Activated T-cell treated with anti-CD3 and anti-CD28 coated beads, Interleukin-2, amount 50 U/mL, for 4 hours (primary cell): Measurements from ENCODE around the gene ZBTB7A. TPM values are rescaled to one million over a fixed set of nuclear protein-coding genes. Genes with fewer than 3 reads are reported as not detected.

Experiments used
- ATAC-seq, 2 donors: fragments of 200-7000 bp; cut with Tn5 transposase; one replicate each; pipeline ENCODE4 v1.10.0; 2021
- DNase-seq: peaks from one replicate; pipeline ENCODE4 v3.0.0-alpha.2; 2020
- H3K27me3 Mint-ChIP-seq: one replicate; pipeline ENCODE4 v1.8.0; 2021; ENCODE audit warnings: low read depth, mixed read lengths
- H3K36me3 Mint-ChIP-seq: one replicate; pipeline ENCODE4 v1.8.0; 2022; ENCODE audit warnings: mixed read lengths; ENCODE audit not compliant: insufficient read depth
- H3K4me1 Mint-ChIP-seq: one replicate; pipeline ENCODE4 v1.8.0; 2021; ENCODE audit warnings: low read depth, mixed read lengths
- H3K4me3 Mint-ChIP-seq: one replicate; pipeline ENCODE4 v1.8.0; 2021; ENCODE audit warnings: mild to moderate bottlenecking, moderate library complexity, mixed read lengths
- H3K9me3 Mint-ChIP-seq: one replicate; pipeline ENCODE4 v1.8.0; 2021; ENCODE audit warnings: mixed read lengths
- total RNA-seq, 3 donors: library from RNA; stranded (reverse); gene quantifications; one replicate each; pipeline ENCODE4 v1.2.1, GENCODE V29; 2021

ZBTB7A gene
- total RNA-seq, 3 donors from 2014 or later = 46.6 to 49.6 (median 47.4) TPM

DNA sequence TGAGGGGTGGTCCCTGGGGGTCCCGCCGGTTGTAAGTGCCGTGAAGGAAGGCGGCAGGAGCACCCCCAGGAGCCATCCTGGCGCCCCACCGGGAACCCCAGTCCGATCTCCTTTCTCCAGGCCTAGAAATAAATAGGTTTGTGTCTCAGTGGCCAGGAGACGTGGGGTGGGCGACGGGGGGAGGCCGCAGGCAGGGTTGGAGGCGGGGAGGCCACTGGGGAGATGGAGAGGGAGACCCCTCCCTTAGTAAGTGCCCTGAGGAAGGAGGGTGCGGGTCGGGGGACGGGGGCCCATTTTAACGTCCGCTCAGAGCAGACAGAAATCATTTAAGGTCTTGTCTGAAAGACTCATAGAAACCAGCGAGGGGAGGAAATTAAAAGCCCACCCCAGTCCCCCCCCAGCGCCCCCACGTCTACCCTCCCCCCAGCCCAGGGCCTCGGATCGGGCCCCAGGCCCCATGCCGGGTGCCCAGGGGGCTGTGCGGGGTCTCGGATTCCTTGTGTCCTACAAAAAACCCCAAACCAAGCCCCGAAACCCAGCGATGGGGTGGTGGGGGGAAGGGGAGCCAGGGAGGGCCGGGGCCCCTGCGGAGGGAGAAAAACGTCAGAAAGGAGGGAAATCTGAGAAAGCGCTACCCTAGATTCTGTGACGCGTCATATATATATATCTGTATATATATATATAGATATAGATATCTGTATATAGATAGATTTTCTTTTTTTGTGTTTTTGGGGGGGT, 19.6 kb downstream of the ZBTB7A start:
- H3K4me3 Mint-ChIP-seq = no peak overlapping the region
- H3K36me3 Mint-ChIP-seq = peaks cover 23% of the 10 kb centered on the region
- H3K9me3 Mint-ChIP-seq = no peaks in the 10 kb centered on the region
- ATAC-seq = no peak
- peaks cover 19% of the 10 kb centered on the region for H3K4me1 Mint-ChIP-seq
- H3K27me3 Mint-ChIP-seq = no peaks in the 10 kb centered on the region
- no peak for DNase-seq

DNA sequence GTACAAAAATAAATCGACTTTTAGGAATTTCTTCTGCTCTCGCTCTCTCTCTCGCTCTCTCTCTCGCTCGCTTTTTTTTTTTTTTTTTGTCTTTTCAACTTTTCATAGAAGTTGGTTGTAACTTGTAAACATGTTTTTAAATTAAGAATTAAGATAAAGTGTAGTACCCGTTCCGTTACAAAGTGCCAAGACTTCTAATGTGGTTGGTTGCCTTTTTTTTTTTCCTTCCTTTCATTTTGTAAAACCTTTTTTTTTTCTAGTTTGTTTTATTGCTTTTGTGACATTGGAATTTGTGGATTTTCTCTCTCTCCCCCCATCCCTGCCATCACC, 20.4 kb downstream of the ZBTB7A start:
- DNase-seq (no peak), ATAC-seq (no peak)
- Mint-ChIP-seq H3K4me3 (no peak overlapping the region), H3K27me3 (no peaks in the 10 kb centered on the region), H3K4me1 (peaks cover 16% of the 10 kb centered on the region), H3K9me3 (no peaks in the 10 kb centered on the region), H3K36me3 (peaks cover 21% of the 10 kb centered on the region)

DNA sequence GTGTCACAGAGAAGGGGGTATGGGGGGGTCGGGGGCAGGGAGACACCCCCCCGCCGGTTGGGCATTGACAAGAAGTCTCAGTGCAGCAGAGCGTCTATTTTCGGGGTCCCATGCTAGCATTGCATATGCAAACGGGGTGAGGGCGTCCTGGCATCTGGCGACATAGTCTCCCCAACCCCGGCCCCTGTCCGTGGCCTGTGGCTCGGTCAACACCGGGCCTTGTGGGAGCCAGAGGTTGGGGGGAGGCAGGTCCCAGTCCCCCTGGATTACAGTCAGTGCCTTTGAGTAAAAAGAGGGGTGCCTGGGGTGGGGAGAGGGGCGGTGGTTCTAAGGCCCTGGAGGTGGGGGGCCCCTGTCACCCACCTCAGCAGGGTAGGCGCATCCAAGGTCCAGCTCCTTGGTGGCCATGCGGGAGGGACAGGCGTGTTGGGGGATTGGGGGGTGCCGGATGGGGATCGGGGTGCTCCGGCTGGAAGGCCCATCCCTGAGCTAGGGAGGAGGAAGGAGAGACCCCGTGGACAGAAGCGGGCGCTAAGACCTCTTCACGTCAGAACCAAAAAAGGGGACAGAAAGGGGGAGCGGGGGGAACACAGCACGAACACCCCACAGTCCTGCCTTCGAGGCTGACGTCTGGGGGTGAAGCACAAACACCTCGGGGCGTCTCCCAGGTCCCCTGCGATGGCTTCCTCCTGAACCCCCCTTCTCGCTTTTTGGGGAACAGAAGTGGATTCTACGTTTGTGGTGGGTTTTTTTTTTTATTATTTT, 20.9 kb downstream of the ZBTB7A start:
- no peaks in the 10 kb centered on the region for H3K27me3 Mint-ChIP-seq
- H3K9me3 Mint-ChIP-seq = no peaks in the 10 kb centered on the region
- no peak overlapping the region for H3K4me3 Mint-ChIP-seq
- DNase-seq (no peak), ATAC-seq (no peak)
- H3K36me3 Mint-ChIP-seq = peaks cover 17% of the 10 kb centered on the region
- H3K4me1 Mint-ChIP-seq = peaks cover 12% of the 10 kb centered on the region

DNA sequence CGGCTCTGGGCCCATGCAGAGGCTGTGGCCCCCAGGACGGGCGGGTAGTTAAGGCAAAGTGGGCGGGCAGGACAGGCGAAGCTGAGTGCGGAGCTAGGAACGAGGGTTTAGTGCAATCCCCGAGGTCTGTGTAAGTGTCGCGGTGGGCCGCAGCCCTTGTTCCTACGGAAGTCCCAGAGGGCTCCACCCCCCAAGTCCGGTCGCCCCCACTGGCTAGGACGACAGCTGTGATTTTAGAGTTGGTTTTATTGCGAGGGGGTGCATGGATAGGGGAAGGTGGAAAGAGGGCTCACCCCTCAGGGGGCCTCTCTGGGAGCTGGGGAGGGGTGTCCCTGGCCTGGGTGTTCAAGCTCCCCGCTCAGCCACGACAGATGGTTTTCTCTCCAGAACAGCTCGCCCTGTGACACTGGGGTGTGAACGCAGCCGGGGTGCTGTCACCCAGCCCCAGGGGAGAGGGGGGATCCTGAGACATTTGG, 21.7 kb downstream of the ZBTB7A start:
- Mint-ChIP-seq H3K9me3 (no peaks in the 10 kb centered on the region), H3K4me3 (no peak overlapping the region), H3K36me3 (peaks cover 18% of the 10 kb centered on the region), H3K4me1 (peaks cover 8% of the 10 kb centered on the region), H3K27me3 (no peaks in the 10 kb centered on the region)
- ATAC-seq (no peak), DNase-seq (no peak)

DNA sequence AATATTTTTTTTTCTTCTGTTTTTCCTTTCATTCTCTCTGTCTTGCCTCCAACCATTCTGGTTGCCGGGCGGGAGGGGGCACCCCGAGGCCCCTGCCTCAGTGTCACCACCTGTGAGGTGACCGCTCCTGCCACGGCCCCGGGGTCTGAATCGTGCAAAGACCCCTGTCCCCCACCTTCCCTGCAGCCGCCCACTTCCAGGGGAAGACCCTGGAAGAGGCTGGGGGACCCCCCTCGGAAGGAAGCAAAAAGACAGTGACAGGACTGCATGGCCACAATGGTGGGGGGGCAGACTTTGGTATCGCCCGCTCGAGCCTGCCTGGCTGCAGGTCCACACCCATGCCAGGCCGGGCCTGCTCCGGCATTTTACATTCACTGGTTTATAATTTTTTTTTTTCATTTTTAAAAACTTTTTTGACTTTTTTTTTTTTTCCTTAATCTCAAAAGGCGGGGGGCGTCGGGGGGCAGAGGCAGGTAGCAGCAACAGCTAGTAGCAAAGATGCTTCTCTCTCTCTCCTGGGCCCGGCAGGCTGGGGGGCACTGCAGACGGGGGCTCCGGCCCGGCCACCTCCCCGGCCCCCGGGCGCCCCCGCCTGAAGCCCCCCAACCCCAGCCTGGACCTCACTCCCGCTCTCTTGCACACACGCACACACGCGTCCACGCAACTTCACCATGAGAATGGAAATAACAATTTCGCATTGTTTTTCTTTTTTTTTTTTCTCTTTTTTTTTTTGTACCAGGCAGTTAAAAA, 22.6 kb downstream of the ZBTB7A start:
- H3K4me1 Mint-ChIP-seq = peaks cover 8% of the 10 kb centered on the region
- no peaks in the 10 kb centered on the region for H3K27me3 Mint-ChIP-seq
- DNase-seq (no peak), ATAC-seq (no peak)
- H3K36me3 Mint-ChIP-seq = peaks cover 14% of the 10 kb centered on the region
- H3K9me3 Mint-ChIP-seq = no peaks in the 10 kb centered on the region
- H3K4me3 Mint-ChIP-seq = no peak overlapping the region

DNA sequence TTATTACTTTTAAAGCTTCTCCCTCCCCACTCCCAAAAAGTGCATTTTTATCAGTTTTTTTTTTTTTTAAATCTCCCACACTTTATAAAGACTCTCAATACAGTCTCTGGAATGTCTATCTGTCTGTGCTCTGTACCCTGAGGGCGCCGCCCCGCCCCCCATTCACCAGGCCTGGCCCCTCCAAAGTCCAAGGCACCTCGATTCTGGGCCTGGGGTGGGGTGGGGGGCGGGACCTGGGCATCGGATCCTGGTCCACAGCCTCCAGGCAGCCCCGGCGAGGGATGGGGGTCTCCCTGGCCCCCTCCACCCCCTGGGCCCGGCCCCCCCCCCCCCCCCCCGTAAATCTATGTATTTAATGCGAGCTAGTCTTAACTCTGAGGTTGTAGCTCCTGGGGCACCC, 23.3 kb downstream of the ZBTB7A start:
- H3K4me3 Mint-ChIP-seq = no peak overlapping the region
- H3K27me3 Mint-ChIP-seq = no peaks in the 10 kb centered on the region
- no peaks in the 10 kb centered on the region for H3K9me3 Mint-ChIP-seq
- DNase-seq = no peak
- peaks cover 8% of the 10 kb centered on the region for H3K4me1 Mint-ChIP-seq
- H3K36me3 Mint-ChIP-seq = peaks cover 13% of the 10 kb centered on the region
- ATAC-seq = no peak

DNA sequence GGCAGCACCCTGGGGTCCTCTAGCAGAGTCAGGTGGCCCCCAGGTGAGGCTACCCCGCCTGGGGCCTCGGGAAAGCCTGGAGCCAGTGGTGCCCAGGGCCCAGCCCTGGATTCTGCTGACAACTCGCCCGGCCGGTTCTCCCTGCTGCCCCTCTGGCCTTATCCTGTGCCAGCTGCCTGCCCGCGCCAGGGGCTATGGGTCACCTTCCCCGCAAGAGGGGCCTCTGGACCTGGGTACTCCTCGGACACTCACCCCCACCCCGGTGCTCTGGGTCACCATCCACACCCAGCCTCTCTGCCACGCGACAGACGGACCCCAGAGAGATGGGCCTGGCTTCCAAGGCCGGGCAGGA, 24.0 kb downstream of the ZBTB7A start:
- H3K36me3 Mint-ChIP-seq = peaks cover 12% of the 10 kb centered on the region
- ATAC-seq = peak in 1 of 2 donors; percentile 25

DNA sequence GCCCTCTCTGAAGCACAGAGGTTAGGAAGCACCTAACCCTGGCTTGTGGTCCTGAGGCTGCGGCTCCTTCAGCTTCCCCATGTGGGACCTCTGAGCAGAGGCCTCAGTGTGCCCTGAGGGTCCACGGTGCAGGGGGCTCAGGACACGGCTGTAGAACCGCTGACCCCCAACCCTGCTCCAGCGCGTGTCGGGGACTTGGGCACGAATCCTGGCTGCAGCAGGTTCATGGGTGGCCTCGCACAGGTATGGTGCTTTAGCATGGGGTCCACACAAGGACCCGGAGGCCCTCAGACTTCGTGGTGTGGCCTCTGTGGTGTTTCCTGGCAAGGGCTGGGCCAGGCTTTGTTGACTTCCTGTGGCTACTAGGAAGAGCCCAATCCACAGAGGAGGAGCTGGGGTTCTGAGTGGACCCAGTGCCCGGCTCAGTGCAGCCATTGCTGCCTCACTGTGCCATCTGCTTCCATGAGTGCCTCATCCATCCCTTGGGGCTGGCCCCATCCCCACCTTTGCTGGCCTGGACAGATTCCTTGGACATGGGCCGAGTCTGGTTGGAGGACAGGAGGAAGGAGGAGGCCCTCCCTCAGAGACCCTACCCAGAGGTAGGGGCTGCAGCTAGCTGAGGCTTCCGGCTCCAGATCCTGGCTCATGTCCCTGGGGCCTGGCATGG, 24.5 kb downstream of the ZBTB7A start:
- Mint-ChIP-seq H3K9me3 (no peaks in the 10 kb centered on the region), H3K4me3 (no peak overlapping the region), H3K27me3 (no peaks in the 10 kb centered on the region), H3K4me1 (peaks cover 6% of the 10 kb centered on the region), H3K36me3 (peaks cover 12% of the 10 kb centered on the region)
- peak in 1 of 2 donors; percentile 15 for ATAC-seq
- no peak for DNase-seq

More for the DNA sequence above, 24.0 kb downstream of the ZBTB7A start:
- Mint-ChIP-seq H3K4me3 (no peak overlapping the region), H3K4me1 (peaks cover 8% of the 10 kb centered on the region), H3K27me3 (no peaks in the 10 kb centered on the region), H3K9me3 (no peaks in the 10 kb centered on the region)
- DNase-seq = no peak

DNA sequence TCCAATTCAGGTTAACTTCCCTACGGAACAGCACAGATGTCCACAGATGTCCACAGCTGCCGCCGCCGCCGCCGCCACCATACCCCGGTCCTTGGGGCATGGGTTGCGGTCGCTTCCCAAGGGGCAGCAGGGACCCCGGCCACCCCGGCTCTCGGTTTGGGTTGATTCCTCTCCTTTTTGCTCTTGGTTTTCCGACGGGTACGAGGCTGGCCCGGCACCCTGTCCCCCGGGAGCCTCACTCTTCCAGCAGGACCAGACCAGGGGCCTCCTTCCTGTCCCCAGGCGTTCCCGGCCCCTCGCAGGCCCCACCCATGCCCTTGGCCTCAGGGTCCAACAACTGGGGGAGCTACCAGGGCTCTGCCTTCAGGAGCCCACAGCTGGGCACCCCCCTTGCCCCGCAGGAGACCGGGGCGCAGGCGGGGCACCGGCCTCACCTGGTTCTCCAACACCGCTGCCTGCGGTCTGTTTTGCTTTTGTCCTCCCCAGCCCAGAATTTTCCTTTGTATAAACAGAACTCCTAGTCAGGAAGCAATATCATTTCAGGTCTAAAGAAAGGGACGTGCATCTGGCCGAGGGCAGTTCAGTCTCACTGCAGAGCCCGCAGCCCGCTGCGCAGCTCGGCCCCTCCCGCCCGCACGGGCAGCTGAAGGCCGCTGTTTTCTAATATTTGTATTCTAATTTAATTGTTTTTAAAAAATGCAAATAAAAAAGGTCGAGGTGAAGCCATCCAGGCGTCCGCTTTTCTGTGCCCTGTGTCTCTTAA, 27.9 kb downstream of the ZBTB7A start:
- Mint-ChIP-seq H3K27me3 (no peaks in the 10 kb centered on the region), H3K4me3 (no peak overlapping the region), H3K36me3 (peaks cover 7% of the 10 kb centered on the region), H3K4me1 (no peaks in the 10 kb centered on the region), H3K9me3 (no peaks in the 10 kb centered on the region)
- DNase-seq = no peak
- ATAC-seq = no peak

DNA sequence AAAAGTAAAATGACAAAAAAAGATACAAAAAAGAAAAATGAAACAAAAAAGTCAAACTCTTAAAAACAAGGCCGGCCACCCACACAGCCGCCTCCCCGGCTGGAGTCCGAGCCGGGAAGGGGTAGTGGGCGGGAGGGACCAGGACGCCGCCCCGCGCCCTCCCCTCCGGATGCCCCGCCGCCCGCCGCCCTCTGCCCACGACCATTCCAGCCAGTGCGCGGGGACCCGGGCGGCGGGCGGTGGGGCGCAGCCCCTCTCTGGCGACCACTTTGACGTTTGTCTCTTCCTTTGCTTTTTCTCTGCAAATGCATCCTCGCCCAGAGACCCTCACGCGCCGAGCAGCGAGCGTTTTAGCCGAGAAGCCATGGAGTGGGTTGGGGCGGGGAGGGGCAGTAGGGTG, 28.6 kb downstream of the ZBTB7A start:
- no peak for DNase-seq
- Mint-ChIP-seq H3K4me1 (no peaks in the 10 kb centered on the region), H3K4me3 (no peak overlapping the region), H3K9me3 (no peaks in the 10 kb centered on the region), H3K27me3 (no peaks in the 10 kb centered on the region), H3K36me3 (peaks cover 7% of the 10 kb centered on the region)
- ATAC-seq = no peak

DNA sequence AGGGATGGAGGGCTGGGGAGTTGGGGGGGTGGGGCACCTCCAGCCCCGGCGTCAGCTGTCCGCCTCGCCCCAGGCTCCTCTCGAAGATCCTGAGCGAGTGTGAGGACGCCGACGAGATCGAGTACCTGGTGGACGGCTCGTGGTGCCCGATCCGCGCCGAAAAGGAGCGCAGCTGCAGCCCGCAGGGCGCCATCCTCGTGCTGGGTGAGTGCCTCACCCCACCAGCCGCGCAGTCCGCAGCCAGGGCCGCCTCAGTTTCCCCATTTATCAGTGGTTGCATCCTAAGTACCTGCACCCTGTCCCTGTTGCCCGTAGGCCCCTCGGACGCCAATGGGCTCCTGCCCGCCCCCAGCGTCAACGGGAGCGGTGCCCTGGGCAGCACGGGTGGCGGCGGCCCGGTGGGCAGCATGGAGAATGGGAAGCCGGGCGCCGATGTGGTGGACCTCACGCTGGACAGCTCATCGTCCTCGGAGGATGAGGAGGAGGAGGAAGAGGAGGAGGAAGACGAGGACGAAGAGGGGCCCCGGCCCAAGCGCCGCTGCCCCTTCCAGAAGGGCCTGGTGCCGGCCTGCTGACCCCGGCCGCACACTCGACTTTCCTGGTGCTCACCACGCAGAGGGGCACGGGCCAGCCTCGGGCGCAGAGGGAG, 29.3 kb downstream of the ZBTB7A start:
- DNase-seq (no peak), ATAC-seq (no peak)
- Mint-ChIP-seq H3K4me1 (no peaks in the 10 kb centered on the region), H3K36me3 (peaks cover 7% of the 10 kb centered on the region), H3K4me3 (no peak overlapping the region), H3K27me3 (no peaks in the 10 kb centered on the region), H3K9me3 (no peaks in the 10 kb centered on the region)

DNA sequence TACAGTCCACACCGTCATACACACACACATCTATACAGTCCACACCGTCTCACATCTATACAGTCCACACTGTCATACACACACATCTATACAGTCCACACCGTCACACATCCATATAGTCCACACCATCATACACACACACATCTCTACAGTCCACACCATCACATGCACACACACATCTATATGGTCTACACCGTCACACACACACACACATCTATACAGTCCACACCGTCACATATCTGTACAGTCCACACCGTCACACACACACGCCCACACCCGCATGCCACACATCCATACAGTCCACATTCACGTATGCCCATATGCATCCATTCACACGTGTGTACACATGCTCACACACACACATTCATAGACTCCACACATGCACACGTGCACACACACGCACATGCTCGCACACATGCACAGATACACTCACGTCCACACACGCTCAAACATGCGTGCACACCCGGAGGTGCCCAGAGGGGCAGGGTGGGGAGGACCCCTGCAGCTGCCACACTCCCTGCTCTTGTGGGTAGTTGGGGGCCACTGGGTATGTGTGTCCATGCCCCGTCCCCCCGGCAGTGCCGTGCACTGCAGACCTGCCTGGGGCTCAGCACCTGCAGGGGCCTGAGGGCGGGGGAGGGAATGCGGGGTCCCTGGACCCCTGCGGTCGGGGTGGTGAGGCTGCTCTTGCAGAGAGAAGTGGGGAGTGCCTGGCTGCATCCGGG, 30.0 kb downstream of the ZBTB7A start:
- no peaks in the 10 kb centered on the region for H3K27me3 Mint-ChIP-seq
- DNase-seq (no peak), ATAC-seq (no peak)
- no peaks in the 10 kb centered on the region for H3K4me1 Mint-ChIP-seq
- H3K4me3 Mint-ChIP-seq = no peak overlapping the region
- peaks cover 7% of the 10 kb centered on the region for H3K36me3 Mint-ChIP-seq
- no peaks in the 10 kb centered on the region for H3K9me3 Mint-ChIP-seq

DNA sequence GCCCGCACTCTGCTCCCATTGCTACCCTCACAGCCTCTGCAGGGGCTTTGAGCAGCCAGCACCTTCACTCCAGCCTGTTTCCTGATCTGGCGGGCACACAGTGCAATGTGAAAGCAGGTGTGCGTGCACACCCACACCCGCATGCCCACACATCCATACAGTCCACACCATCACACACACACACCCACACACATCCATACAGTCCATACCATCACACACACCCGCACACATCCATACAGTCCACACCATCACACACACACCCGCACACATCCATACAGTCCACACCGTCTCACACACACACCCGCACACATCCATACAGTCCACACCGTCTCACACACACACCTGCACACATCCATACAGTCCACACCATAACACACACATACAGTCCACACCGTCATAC, 31.1 kb downstream of the ZBTB7A start:
- Mint-ChIP-seq H3K36me3 (peaks cover 7% of the 10 kb centered on the region), H3K27me3 (no peaks in the 10 kb centered on the region), H3K9me3 (no peaks in the 10 kb centered on the region), H3K4me1 (no peaks in the 10 kb centered on the region), H3K4me3 (no peak overlapping the region)
- no peak for ATAC-seq
- no peak for DNase-seq
